HepG2 (cell line): ENCODE results near the gene MAN2A1. TPM values are rescaled to one million over a fixed set of nuclear protein-coding genes. Genes with fewer than 3 reads are reported as not detected.

Experiments
- ATAC-seq: fragments of 200-7000 bp; cut with Tn5 transposase; 3 replicates; pipeline ENCODE4 v1.9.1; 2020; ENCODE audit warnings: mild to moderate bottlenecking, moderate library complexity
- BruUV-seq: library from RNA; stranded (reverse); fragments of 400-500 nt; replicated peaks from 2 replicates; lab custom pipeline; 2021; lab: Mats Ljungman, UMichigan
- CTCF ChIA-PET: fragments of 300-600 bp; formaldehyde crosslinking; extraction: SDS; loops from one replicate; lab custom pipeline; 2021; ENCODE audit warnings: low total read pairs, inconsistent platforms, low intra/inter-chr PET ratio; lab: Yijun Ruan, JAX
- POLR2A ChIA-PET: fragments of 350-600 bp; sonication (Branson Sonifier 250); formaldehyde crosslinking; loops from one replicate; lab custom pipeline; 2020; ENCODE audit warnings: antibody characterized with exemption, inconsistent platforms; lab: Yijun Ruan, JAX
- DNase-seq: peaks from one replicate; pipeline ENCODE4 v3.0.0-alpha.2; 2015; ENCODE audit warnings: low spot score
- FAIRE-seq: peaks from 3 replicates; lab custom pipeline; 2011; peaks lifted over from hg19 to GRCh38; lab: Jason Lieb, UNC
- H2AFZ ChIP-seq: one replicate; pipeline ENCODE4 v1.6.1; 2011; ENCODE audit warnings: low read length, inconsistent platforms
- H3K27ac ChIP-seq: fragments of 300-600 bp; 3 replicates; pipeline ENCODE4 v1.8.0; 2011; ENCODE audit warnings: mixed run types, mild to moderate bottlenecking, mixed read lengths, low read length, inconsistent platforms; ENCODE audit not compliant: insufficient read depth; ENCODE audit errors: extremely low read length
- H3K27me3 ChIP-seq, 2 experiments: fragments of 200-600 bp in 1 of 2; 2 replicates in 1 of 2; 3 replicates in 1 of 2; pipeline versions ENCODE4 v1.6.0 to v1.8.0; 2011; ENCODE audit warnings: low read length in 2 of 2, mild to moderate bottlenecking in 2 of 2, moderate library complexity in 2 of 2, inconsistent platforms in 1 of 2; ENCODE audit not compliant: insufficient read depth in 2 of 2, control insufficient read depth in 1 of 2
- H3K36me3 ChIP-seq, 2 experiments: fragments of 200-600 bp in 1 of 2; replicated peaks in 1 of 2; 2 replicates in 1 of 2; 3 replicates in 1 of 2; pipeline versions ENCODE4 v1.5.1 to v1.8.0; 2011; ENCODE audit warnings: low read length in 2 of 2, inconsistent platforms in 1 of 2; ENCODE audit not compliant: insufficient read depth in 2 of 2, control insufficient read depth in 1 of 2
- H3K4me1 ChIP-seq: 2 replicates; pipeline ENCODE4 v1.5.1; 2012; ENCODE audit warnings: low read length, inconsistent platforms; ENCODE audit not compliant: insufficient read depth
- H3K4me2 ChIP-seq: 2 replicates; pipeline ENCODE4 v1.6.0; 2011; ENCODE audit warnings: low read depth, low read length, inconsistent platforms
- H3K4me3 ChIP-seq, 3 experiments: fragments of 200-600 bp in 1 of 3; sonication (generic), shearing (Covaris generic) in 1 of 3; replicated peaks in 1 of 3; 2 replicates each; pipeline ENCODE4 v1.5.1; 2011 to 2016; ENCODE audit warnings: low read length in 3 of 3, inconsistent platforms in 2 of 3, low read depth in 2 of 3, mild to moderate bottlenecking in 2 of 3, control low read depth in 1 of 3, mixed read lengths in 1 of 3; ENCODE audit not compliant: insufficient read depth in 1 of 3
- H3K79me2 ChIP-seq: one replicate; pipeline ENCODE4 v1.6.1; 2011; ENCODE audit warnings: low read length, inconsistent platforms; ENCODE audit not compliant: insufficient read depth
- H3K9ac ChIP-seq: 2 replicates; pipeline ENCODE4 v1.6.0; 2011; ENCODE audit warnings: mild to moderate bottlenecking, low read depth, low read length, inconsistent platforms; ENCODE audit not compliant: insufficient read depth
- H3K9me3 ChIP-seq: 2 replicates; pipeline ENCODE4 v1.5.1; 2012; ENCODE audit warnings: mild to moderate bottlenecking, low read length
- H4K20me1 ChIP-seq: 2 replicates; pipeline ENCODE4 v1.6.0; 2011; ENCODE audit warnings: inconsistent platforms, mild to moderate bottlenecking, low read length, moderate library complexity; ENCODE audit not compliant: insufficient read depth
- ATM ChIP-seq: fragments of 450-650 bp; IDR thresholded peaks from 2 replicates; pipeline ENCODE4 v1.7.1; 2017; ENCODE audit warnings: mild to moderate bottlenecking, borderline replicate concordance
- HOMEZ ChIP-seq: IDR thresholded peaks from 2 replicates; pipeline ENCODE4 v1.6.1; 2016; ENCODE audit warnings: low read depth
- KLF13 ChIP-seq: sonication (generic); formaldehyde crosslinking; IDR thresholded peaks from 2 replicates; pipeline ENCODE4 v1.4.0; 2020; ENCODE audit warnings: mild to moderate bottlenecking, missing genetic modification reagents
- LCORL ChIP-seq, 2 experiments: fragments of 450-650 bp in 1 of 2; sonication (generic) in 1 of 2; formaldehyde crosslinking in 1 of 2; IDR thresholded peaks; 2 replicates each; pipeline versions ENCODE4 v1.5.0 to v1.6.1; 2017 to 2020; ENCODE audit warnings: antibody characterized with exemption in 1 of 2, missing genetic modification reagents in 1 of 2
- NKX3-1 ChIP-seq: sonication (generic); formaldehyde crosslinking; IDR thresholded peaks from 2 replicates; pipeline ENCODE4 v1.5.0; 2020; ENCODE audit warnings: missing genetic modification reagents
- ZKSCAN8 ChIP-seq: IDR thresholded peaks from 2 replicates; pipeline ENCODE4 v1.6.1; 2016; ENCODE audit warnings: borderline replicate concordance, missing genetic modification reagents, missing compliant biosample characterization
- ZNF674 ChIP-seq: sonication (generic); formaldehyde crosslinking; IDR thresholded peaks from 2 replicates; pipeline ENCODE4 v1.5.0; 2020; ENCODE audit warnings: low read depth, mild to moderate bottlenecking, missing genetic modification reagents
- ZNF839 ChIP-seq: sonication (generic); formaldehyde crosslinking; IDR thresholded peaks from 2 replicates; pipeline ENCODE4 v1.4.0; 2020; ENCODE audit warnings: missing genetic modification reagents, mild to moderate bottlenecking, borderline replicate concordance
- WGBS: methylation state at CpG from one replicate; pipeline ENCODE4 v1.1.6; 2017; ENCODE audit warnings: low lambda C conversion rate; 5-methylcytosine and 5-hydroxymethylcytosine counted together
- in situ Hi-C: cut with HindIII; loops from 2 replicates; pipeline ENCODE4 v1.10.0; 2017; ENCODE audit warnings: low pct_unique_long_range_greater_than_20kb; ENCODE audit not compliant: extremely low pct_ligation_motif_present
- intact Hi-C: fragments of 100-400 bp; cut with micrococcal nuclease; formaldehyde crosslinking; loops from one replicate; pipeline ENCODE4 v1.10.0; 2022; ENCODE audit not compliant: unreplicated experiment
- polyA plus RNA-seq, 8 experiments: library from polyadenylated mRNA; depleted of rRNA in 3 of 8; stranded (reverse) in 7 of 8; unstranded in 1 of 8; fragments of >200 nt; fragmentation: Illumina TruSeq in 4 of 8; extraction: Trizol in 4 of 8; gene quantifications; 2 replicates each; pipeline versions ENCODE4 v1.2.1 to v1.2.3, GENCODE V29; 2011 to 2016; ENCODE audit warnings: low read depth in 4 of 8, missing spikeins in 1 of 8, mixed read lengths in 1 of 8; ENCODE audit not compliant: insufficient read depth in 1 of 8
- total RNA-seq, 5 experiments: library from RNA; depleted of rRNA; stranded (reverse); fragments of >200 nt; fragmentation: Illumina TruSeq; extraction: Trizol; gene quantifications; 2 replicates each; pipeline ENCODE4 v1.2.3, GENCODE V29; 2016; ENCODE audit warnings: low read depth in 1 of 5
- TF ChIP-seq, protein P1 (sequence below): sonication (generic); formaldehyde crosslinking; IDR thresholded peaks from 2 replicates; pipeline ENCODE4 v1.5.1; 2020; ENCODE audit warnings: missing genetic modification reagents, mild to moderate bottlenecking, borderline replicate concordance
- TF ChIP-seq, protein P2 (sequence below): sonication (generic); formaldehyde crosslinking; conservative IDR thresholded peaks from 2 replicates; pipeline ENCODE4 v1.8.1; 2023; ENCODE audit warnings: missing genetic modification reagents

The MAN2A1 gene
- total and polyA plus RNA-seq, 2 of the 13 experiments (the other 11 are each of a cell fraction or from before 2014, with no cell fraction given), result 56.2 to 80.5 TPM

- no peak for ATAC-seq
- DNase-seq, result no peak
- 24% methylated on average over 4 of the region's 4 CpGs for WGBS
- Histone ChIP-seq H3K4me3 (no peak overlapping the region), H4K20me1 (no peaks in the 10 kb centered on the region), H3K4me2 (no peak overlapping the region), H3K27ac (no peak overlapping the region), H3K79me2 (no peaks in the 10 kb centered on the region), H3K9me3 (no peaks in the 10 kb centered on the region), H3K4me1 (no peaks in the 10 kb centered on the region), H3K9ac (no peak overlapping the region), H2AFZ (no peak overlapping the region), H3K27me3 (peaks cover 0 to 12% of the 10 kb centered on the region in 2 experiments; a peak in 2 of 5 replicates), H3K36me3 (no peaks in the 10 kb centered on the region)
- in situ Hi-C loops (no loop called here), intact Hi-C loops (no loop called here)
- FAIRE-seq, result no peak
- TF ChIP-seq HOMEZ, result no peak
- TF ChIP-seq ZNF839 (CRISPR knock-in tag), result no peak
- TF ChIP-seq ZKSCAN8, result no peak
- TF ChIP-seq, protein P1, sequence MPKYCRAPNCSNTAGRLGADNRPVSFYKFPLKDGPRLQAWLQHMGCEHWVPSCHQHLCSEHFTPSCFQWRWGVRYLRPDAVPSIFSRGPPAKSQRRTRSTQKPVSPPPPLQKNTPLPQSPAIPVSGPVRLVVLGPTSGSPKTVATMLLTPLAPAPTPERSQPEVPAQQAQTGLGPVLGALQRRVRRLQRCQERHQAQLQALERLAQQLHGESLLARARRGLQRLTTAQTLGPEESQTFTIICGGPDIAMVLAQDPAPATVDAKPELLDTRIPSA (CRISPR knock-in tag), result no peak
- TF ChIP-seq NKX3-1 (CRISPR knock-in tag), result no peak
- TF ChIP-seq KLF13 (CRISPR knock-in tag), result no peak
- TF ChIP-seq ZNF674 (CRISPR knock-in tag), result no peak
- TF ChIP-seq ATM, result no peak
- TF ChIP-seq, protein P2, sequence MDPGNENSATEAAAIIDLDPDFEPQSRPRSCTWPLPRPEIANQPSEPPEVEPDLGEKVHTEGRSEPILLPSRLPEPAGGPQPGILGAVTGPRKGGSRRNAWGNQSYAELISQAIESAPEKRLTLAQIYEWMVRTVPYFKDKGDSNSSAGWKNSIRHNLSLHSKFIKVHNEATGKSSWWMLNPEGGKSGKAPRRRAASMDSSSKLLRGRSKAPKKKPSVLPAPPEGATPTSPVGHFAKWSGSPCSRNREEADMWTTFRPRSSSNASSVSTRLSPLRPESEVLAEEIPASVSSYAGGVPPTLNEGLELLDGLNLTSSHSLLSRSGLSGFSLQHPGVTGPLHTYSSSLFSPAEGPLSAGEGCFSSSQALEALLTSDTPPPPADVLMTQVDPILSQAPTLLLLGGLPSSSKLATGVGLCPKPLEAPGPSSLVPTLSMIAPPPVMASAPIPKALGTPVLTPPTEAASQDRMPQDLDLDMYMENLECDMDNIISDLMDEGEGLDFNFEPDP, result no peak
- no peak for TF ChIP-seq LCORL (IDR thresholded peaks at IDR 0.05)
- no peak for TF ChIP-seq LCORL (CRISPR knock-in tag; IDR thresholded peaks at IDR 0.05)
- ChIA-PET CTCF (no interaction called here), POLR2A (no interaction called here)
- no TSS peak for BruUV-seq
Observed at GRCh38 chr5:109668668-109669422, 20.9 kb upstream of the MAN2A1 start.
